GM21717 (cell line): ENCODE results near the gene C16orf78.
"Not testable (repeated sequence)": the region's sequence is repeated elsewhere in the genome, so short reads cannot be mapped to it uniquely, and the experiment has no call there.

Source experiments
- ATAC-seq: cut with Tn5 transposase; IDR thresholded peaks from one replicate; pipeline ENCODE4 v1.9.1; 2021; ENCODE audit warnings: mild to moderate bottlenecking, moderate library complexity; ENCODE audit not compliant: unreplicated experiment

C16orf78 gene

GRCh38 chr16:49349446-49350168 is 24.0 kb upstream of the C16orf78 start:
- ATAC-seq, result no peak

DNA sequence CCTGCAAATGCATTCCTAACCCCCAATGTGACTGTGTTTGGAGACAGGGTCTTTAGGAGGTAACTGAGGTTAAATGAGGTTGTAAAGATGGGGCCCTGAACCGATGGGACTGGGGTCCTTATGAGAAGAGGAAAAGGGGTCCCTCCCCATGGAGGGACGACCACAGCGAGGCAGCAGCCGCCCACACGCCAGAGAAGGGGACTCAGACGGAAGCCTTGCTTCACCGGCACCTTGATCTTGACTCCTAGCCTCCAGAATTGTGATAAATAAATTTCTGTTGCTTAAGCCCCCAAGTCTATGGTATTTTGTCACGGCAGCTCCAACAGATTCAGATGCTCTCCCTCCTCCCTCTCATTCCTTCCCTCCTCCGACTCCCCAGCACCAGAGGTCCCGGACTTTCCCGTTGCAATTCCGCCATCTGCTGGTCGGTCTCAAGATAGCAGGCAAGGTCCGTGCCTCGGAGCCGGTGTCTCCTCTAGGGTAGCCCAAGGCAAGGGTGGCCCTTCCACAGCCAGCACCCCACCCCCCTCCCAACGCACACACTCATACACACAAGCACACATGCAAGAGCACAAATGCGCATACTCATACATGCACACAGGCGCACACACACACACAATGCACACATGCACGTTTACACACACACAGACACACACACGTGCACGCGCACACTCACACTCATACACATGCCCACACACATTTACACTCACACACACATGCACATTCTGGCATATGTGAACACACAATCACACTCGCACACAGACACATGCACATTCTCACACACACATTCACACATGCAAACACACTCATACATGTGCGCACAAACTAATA is 23.1 kb upstream of the C16orf78 start:
- ATAC-seq, result no peak

GRCh38 chr16:49351096-49351487 is 22.5 kb upstream of the C16orf78 start:
- no peak for ATAC-seq

- ATAC-seq, result no peak
Observed at GRCh38 chr16:49352892-49353291, 20.7 kb upstream of the C16orf78 start.

DNA sequence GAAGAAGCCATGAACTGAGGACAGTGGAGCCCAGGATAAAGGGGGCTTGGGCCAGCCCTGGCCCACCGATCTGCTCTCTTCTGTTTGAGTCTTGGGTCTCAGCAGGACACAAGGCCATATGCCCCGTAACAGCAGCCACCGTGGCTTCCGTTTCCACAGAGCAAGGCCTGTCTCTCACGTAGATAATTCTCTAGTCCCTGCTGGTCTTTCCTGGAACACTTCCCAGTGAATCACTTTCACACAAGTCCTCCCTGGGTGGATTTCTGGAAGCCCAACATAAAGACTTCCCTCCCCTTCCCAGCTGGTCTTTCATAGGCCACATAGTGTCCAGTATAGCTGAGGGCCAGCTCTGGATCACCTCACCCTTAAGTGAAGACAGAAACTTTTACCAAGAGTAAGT is 19.9 kb upstream of the C16orf78 start:
- ATAC-seq, result no peak

- ATAC-seq, result no peak
Observed at GRCh38 chr16:49354101-49354500, 19.5 kb upstream of the C16orf78 start.

- no peak for ATAC-seq
Observed at GRCh38 chr16:49354991-49355390, 18.6 kb upstream of the C16orf78 start.

DNA sequence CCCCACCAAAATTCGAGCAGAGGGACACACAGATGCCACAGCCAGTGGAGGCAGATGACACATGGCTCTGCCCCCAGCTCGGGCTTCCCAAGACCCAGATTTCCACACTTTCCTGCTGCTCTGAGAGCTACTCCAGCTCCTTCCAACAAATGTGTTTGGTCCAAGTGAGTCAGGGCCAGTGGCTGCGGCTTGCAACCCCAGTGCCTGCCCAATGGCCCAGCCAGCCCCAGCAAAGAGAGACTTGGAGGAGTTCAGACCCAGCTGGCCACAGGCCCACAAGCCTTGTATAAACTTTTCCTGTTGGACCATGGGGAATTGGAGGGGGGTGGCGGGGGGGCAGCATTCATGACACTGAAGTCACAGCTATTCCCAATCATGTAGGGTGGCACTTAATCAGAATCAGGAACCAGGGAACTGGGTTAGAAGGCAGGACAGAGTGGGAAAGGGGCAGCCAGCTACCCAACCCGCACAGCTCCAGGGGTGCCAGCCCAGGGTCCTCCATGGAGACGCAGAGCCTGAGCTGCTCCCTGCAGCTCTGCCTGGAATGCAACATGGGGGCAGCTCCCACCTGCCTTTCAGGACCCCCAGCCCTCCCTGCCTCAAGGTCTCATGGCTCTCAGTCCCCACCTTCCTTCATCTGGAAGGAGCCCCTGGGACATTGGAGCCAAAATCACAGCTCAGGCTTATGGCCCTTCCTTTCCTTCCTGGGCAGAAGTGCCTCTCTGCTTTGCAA is 17.5 kb upstream of the C16orf78 start:
- no peak for ATAC-seq

DNA sequence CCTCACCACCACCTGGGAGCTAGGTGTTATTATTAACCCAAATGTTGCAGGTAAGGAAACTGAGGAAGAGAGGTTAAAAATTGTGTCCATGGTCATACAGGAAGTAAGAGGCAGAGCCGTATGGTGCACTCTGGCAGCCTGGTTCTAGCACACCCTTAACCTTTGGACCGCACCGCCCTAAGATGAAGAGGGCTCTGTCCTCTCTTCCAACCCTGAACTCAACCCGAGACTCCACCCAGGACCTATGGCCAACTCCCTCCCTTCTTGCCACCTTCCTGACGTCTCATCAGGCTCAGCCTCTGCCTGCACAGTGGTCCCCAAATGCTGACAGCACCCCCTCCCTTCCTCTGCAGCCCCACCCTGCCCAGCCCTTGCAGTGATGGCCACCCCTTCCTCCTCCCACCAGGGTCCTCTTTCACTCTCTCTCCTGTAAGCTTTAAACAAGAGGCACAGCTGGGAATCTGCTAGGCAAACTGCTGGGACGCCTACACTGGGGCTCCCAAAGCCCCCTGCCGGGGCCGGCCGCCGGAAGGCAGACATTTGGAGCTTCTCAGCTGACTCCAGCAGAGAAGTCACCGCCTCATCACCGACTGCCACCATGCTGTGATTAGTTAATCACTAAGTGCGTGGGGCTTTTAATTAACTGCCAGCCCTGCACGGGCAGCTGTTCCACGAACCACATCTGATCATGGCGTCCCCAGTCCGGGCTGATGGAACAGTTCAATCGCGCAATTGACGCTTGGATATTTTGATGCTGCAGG is 16.7 kb upstream of the C16orf78 start:
- ATAC-seq, result no peak

DNA sequence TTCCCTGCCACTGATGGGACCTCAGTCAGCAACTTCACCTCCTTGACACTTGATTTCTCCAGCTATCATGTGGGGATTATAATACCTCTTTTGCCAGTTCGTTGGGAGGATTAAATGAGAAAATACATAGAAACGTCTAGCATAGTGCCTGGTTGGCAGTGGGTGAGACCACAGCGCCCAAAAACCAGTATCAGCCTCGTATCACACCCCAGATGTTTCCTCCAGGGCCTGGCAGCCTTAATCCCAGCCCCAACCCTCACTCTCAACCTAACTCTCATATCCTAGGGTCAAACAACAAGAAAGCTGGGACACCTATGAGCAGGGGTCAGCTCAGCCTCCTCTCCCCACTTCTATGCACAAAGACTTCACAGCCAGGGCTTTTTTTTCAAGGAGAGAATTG is 14.0 kb upstream of the C16orf78 start:
- no peak for ATAC-seq

DNA sequence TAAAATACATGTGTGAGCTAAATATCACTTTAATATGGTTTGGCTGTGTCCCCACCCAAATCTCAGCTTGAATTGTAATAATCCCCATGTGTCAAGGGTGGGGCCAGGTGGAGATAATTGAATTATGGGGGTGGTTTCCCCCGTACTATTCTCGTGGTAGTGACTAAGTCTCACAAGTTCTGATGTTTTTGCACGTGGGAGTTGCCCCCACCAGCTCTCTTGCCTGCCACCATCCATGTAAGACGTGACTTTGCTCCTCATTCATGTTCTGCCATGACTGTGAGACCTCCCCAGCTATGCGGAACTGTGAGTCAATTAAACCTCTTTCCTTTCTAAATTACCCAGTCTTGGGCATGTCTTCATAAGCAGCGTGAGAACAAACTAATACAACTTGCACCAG is 11.9 kb upstream of the C16orf78 start:
- ATAC-seq, result not testable (repeated sequence)

- no peak for ATAC-seq
Observed at GRCh38 chr16:49362230-49362629, 11.4 kb upstream of the C16orf78 start.

- peak; percentile 95 for ATAC-seq
Observed at GRCh38 chr16:49365711-49366509, 7.7 kb upstream of the C16orf78 start.

GRCh38 chr16:49366669-49367068 is 6.9 kb upstream of the C16orf78 start:
- ATAC-seq, result peak; percentile 58

DNA sequence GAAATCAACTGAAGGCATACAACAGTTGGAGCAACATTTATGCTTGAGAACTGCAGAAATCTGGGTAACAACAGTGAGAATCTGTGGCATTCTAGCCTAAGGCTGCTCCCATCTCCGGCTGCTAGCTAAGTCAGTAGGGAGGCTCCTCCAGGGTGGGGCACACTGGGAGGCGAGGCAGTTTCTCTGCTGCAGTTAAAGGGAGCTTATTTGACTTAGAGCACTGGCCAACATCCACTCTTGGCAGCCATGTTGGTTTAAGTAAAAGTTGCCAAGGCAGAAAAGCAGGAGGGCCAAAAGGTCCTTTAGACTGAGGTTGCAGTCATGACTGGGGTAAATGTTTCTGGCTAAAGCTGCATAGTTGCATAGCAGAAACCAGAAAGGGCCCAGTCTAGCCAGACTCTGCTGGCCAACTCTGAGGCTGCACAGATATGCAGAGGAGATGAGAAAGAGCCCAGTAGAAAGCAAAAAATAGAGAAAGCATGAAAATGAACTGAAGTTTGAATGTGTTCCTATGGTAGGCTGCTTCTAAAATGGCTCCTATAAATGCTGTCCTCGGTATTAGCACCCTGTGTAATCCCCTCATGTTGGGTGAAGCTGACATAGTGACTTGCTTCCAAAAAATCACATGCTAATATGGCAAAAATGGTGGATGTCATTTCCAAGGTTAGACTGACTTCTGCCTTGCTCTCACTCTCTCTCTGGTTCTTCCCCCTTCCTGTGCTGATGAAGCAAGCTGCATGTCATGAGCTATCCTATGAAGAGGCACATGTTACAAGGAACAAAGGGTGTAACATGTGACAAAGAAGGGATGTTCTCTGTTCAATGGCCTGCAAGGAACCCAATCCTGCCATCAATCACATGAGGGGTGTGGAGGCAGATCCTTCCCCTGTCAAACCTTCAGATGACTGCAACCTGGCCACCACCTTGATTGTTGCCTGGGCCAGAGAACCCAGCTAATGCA is 3.7 kb upstream of the C16orf78 start:
- no peak for ATAC-seq

GRCh38 chr16:49376206-49376605 is 2.6 kb downstream of the C16orf78 start:
- no peak for ATAC-seq

DNA sequence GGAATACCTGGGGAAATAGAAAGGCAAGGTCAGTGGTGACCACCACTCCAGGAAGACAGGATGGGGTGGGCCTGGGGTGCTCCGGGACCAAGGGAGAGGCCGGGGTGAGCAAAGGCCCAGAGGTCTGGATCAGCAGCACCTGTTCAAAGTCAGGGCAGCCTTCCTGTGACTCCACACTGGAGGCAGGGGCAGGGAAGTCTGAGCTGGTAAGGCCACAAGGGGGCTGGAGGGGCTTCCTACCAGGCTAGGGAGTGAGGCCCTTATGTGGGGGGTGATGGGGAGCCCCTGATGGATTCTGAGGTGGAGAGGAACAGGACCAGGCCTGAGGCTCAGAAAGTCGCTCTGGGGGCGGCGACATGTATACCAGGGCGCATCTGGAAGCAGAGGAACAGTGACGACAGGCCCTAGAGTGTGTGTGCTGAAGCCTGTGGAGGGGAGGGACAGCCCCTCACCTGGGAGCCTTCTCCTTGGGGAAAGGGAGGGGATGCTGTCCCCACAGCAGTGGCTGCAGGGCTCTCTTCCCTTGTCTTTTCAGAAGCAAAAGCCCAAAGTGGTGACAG is 3.7 kb downstream of the C16orf78 start:
- no peak for ATAC-seq

GRCh38 chr16:49378238-49378637 is 4.6 kb downstream of the C16orf78 start:
- no peak for ATAC-seq

DNA sequence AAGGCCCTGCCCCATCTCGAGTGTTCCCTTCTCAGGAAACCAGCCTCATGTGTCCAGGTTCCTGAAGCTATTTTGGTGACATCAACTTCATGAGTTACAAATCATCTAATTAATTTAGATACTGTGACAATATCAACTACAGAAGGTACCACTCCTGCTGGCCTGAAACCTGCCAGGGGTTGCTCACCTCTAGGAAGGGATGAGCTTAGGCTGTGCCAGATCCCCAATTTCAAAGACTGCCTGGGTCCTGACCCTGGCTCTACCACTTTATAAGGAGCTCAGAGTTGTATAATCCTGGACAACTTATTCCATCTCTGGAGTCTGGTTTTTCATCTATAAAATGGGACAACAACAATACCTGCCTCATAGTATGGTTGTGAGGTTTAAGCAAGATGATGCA is 5.2 kb downstream of the C16orf78 start:
- ATAC-seq, result no peak
